PC-3 (cell line): Measurements from ENCODE around the gene CAPN5. TPM values are rescaled to one million over a fixed set of nuclear protein-coding genes. Genes with fewer than 3 reads are reported as not detected.
A peak's percentile ranks its signal among the peaks of the same experiment; 100 is the strongest.

ENCODE experiments used
- ATAC-seq: fragments of 200-7000 bp; cut with Tn5 transposase; 2 replicates; pipeline ENCODE4 v1.9.1; 2020; ENCODE audit warnings: mild to moderate bottlenecking, moderate library complexity
- BruUV-seq: library from RNA; stranded (reverse); fragments of 400-500 nt; replicated peaks from 2 replicates; lab custom pipeline; 2021; lab: Mats Ljungman, UMichigan
- CTCF ChIA-PET: fragments of 300-600 bp; sonication (Branson Sonifier 250); formaldehyde crosslinking; loops from one replicate; lab custom pipeline; 2022; ENCODE audit warnings: antibody characterized with exemption; lab: Charles Lee
- POLR2A ChIA-PET: fragments of 300-600 bp; sonication (Branson Sonifier 250); formaldehyde crosslinking; loops from one replicate; lab custom pipeline; 2022; ENCODE audit warnings: antibody characterized with exemption; ENCODE audit not compliant: unreplicated experiment; lab: Charles Lee
- DNase-seq: peaks from one replicate; pipeline ENCODE4 v3.0.0-alpha.2; 2015
- H2AFZ ChIP-seq: fragments of 300-600 bp; sonication (generic); 2 replicates; pipeline ENCODE4 v1.6.0; 2016; ENCODE audit warnings: antibody characterized with exemption, low read length
- H3F3A ChIP-seq: fragments of 300-600 bp; sonication (generic); one replicate; pipeline ENCODE4 v1.6.0; 2017; ENCODE audit warnings: antibody characterized with exemption, low read length, control low read depth, mild to moderate bottlenecking; ENCODE audit not compliant: unreplicated experiment
- H3K27ac ChIP-seq: fragments of 300-600 bp; sonication (generic); 2 replicates; pipeline ENCODE4 v1.5.1; 2016; ENCODE audit warnings: mild to moderate bottlenecking, low read length
- H3K27me3 ChIP-seq: fragments of 300-600 bp; sonication (generic); 2 replicates; pipeline ENCODE4 v1.6.1; 2016; ENCODE audit warnings: low read length, mixed read lengths
- H3K36me3 ChIP-seq: fragments of 300-600 bp; sonication (generic); 2 replicates; pipeline ENCODE4 v1.6.1; 2016; ENCODE audit warnings: low read depth, mixed run types, low read length, mixed read lengths
- H3K4me1 ChIP-seq: fragments of 300-600 bp; sonication (generic); 2 replicates; pipeline ENCODE4 v1.5.1; 2016; ENCODE audit warnings: low read length; ENCODE audit not compliant: insufficient read depth
- H3K4me2 ChIP-seq: fragments of 300-600 bp; sonication (generic); 2 replicates; pipeline ENCODE4 v1.6.0; 2016; ENCODE audit warnings: low read length
- H3K4me3 ChIP-seq: fragments of 300-600 bp; sonication (generic); 2 replicates; pipeline ENCODE4 v1.5.1; 2016; ENCODE audit warnings: mild to moderate bottlenecking, low read length, mixed read lengths
- H3K79me2 ChIP-seq: fragments of 300-600 bp; sonication (generic); 2 replicates; pipeline ENCODE4 v1.6.1; 2017; ENCODE audit warnings: low read length, mixed read lengths
- H3K9ac ChIP-seq: fragments of 300-600 bp; sonication (generic); 2 replicates; pipeline ENCODE4 v1.6.0; 2016; ENCODE audit warnings: mild to moderate bottlenecking, low read length
- H3K9me2 ChIP-seq: fragments of 300-600 bp; sonication (generic); replicated peaks from 2 replicates; pipeline ENCODE4 v1.6.1; 2016; ENCODE audit warnings: mixed run types, low read length, mixed read lengths
- H3K9me3 ChIP-seq: fragments of 300-600 bp; sonication (generic); 2 replicates; pipeline ENCODE4 v1.6.1; 2016; ENCODE audit warnings: low read length, mixed read lengths
- H4K20me1 ChIP-seq: fragments of 300-600 bp; sonication (generic); 2 replicates; pipeline ENCODE4 v1.6.1; 2016; ENCODE audit warnings: low read length, mixed read lengths
- CTCF ChIP-seq: fragments of 300-600 bp; sonication (generic); conservative IDR thresholded peaks from 2 replicates; pipeline ENCODE4 v1.5.1; 2017; ENCODE audit warnings: antibody characterized with exemption, low read depth, mild to moderate bottlenecking, low read length
- EZH2 ChIP-seq: fragments of 300-600 bp; sonication (generic); IDR thresholded peaks from one replicate; pipeline ENCODE4 v1.6.1; 2017; ENCODE audit warnings: antibody characterized with exemption, mild to moderate bottlenecking, low read length; ENCODE audit not compliant: unreplicated experiment
- EZH2phosphoT487 ChIP-seq: fragments of 300-600 bp; sonication (generic); IDR thresholded peaks from 2 replicates; pipeline ENCODE4 v1.6.1; 2018; ENCODE audit warnings: mild to moderate bottlenecking, antibody characterized with exemption, low read length, borderline replicate concordance
- intact Hi-C: fragments of 100-400 bp; cut with micrococcal nuclease; formaldehyde crosslinking; loops from 2 replicates; pipeline ENCODE4 v1.9.0; 2023
- total RNA-seq: library from RNA; depleted of rRNA; stranded (reverse); fragments of >200 nt; gene quantifications from 2 replicates; pipeline ENCODE4 v1.2.3, GENCODE V29; 2014

The CAPN5 gene
- total RNA-seq, 1 experiment from 2014 or later = 6.3 TPM

GRCh38 chr11:77035580-77035979 lies 31.2 kb upstream of the CAPN5 start:
- Histone ChIP-seq H3K27me3 (no peaks in the 10 kb centered on the region), H3K79me2 (no peaks in the 10 kb centered on the region), H4K20me1 (no peaks in the 10 kb centered on the region), H3K9me2 (no peaks in the 10 kb centered on the region), H3K4me1 (peaks cover 31% of the 10 kb centered on the region), H3K27ac (peak overlapping the region; percentile 25), H3K9me3 (no peaks in the 10 kb centered on the region), H3K4me3 (no peak overlapping the region), H3K36me3 (no peaks in the 10 kb centered on the region), H3K4me2 (peak overlapping the region; percentile 9; the same call in 1 of the 2 replicates), H2AFZ (no peak overlapping the region), H3F3A (no peaks in the 10 kb centered on the region), H3K9ac (no peak overlapping the region)
- DNase-seq (peak; percentile 83), ATAC-seq (peak; percentile 53)
- CTCF ChIA-PET = no interaction called here
- TF ChIP-seq CTCF (no peak), EZH2 (no peak), EZH2phosphoT487 (no peak)
- BruUV-seq = no TSS peak
- POLR2A ChIA-PET = no interaction called here
- intact Hi-C loops = loop anchor here (5.0 kb wide), 1 partner anchor 98 kb away; no protein-coding TSS in a partner anchor

- intact Hi-C loops = loop anchor here (5.0 kb wide), 1 partner anchor 99 kb away; no protein-coding TSS in a partner anchor
- ChIA-PET CTCF (no interaction called here), POLR2A (no interaction called here)
- Histone ChIP-seq H3K4me1 (peaks cover 31% of the 10 kb centered on the region), H2AFZ (no peak overlapping the region), H3K9me2 (no peaks in the 10 kb centered on the region), H3K4me2 (no peak overlapping the region), H3K4me3 (no peak overlapping the region), H3K27me3 (no peaks in the 10 kb centered on the region), H3K36me3 (no peaks in the 10 kb centered on the region), H3K79me2 (no peaks in the 10 kb centered on the region), H3K9ac (no peak overlapping the region), H3K27ac (no peak overlapping the region), H3K9me3 (no peaks in the 10 kb centered on the region), H4K20me1 (no peaks in the 10 kb centered on the region), H3F3A (no peaks in the 10 kb centered on the region)
- no peak for ATAC-seq
- no peak for TF ChIP-seq EZH2
- TF ChIP-seq CTCF = no peak
- TF ChIP-seq EZH2phosphoT487 = no peak
- DNase-seq = no peak
- BruUV-seq = no TSS peak
These were observed 30.4 kb upstream of the CAPN5 start for GRCh38 chr11:77036398-77036797.

- H3K4me1 ChIP-seq = peaks cover 31% of the 10 kb centered on the region
- no peaks in the 10 kb centered on the region for H3F3A ChIP-seq
- BruUV-seq = no TSS peak
- intact Hi-C loops = loop anchor here (5.0 kb wide), 1 partner anchor 100 kb away; no protein-coding TSS in a partner anchor
- ChIA-PET CTCF (no interaction called here), POLR2A (no interaction called here)
- H3K9me3 ChIP-seq = no peaks in the 10 kb centered on the region
- no peaks in the 10 kb centered on the region for H3K27me3 ChIP-seq
- H3K4me3 ChIP-seq = no peak overlapping the region
- no peak for TF ChIP-seq EZH2phosphoT487
- TF ChIP-seq CTCF = no peak
- TF ChIP-seq EZH2 = no peak
- no peak overlapping the region for H3K4me2 ChIP-seq
- DNase-seq (no peak), ATAC-seq (no peak)
- no peaks in the 10 kb centered on the region for H4K20me1 ChIP-seq
- H3K9me2 ChIP-seq = no peaks in the 10 kb centered on the region
- no peaks in the 10 kb centered on the region for H3K36me3 ChIP-seq
- no peak overlapping the region for H2AFZ ChIP-seq
- H3K79me2 ChIP-seq = no peaks in the 10 kb centered on the region
- no peak overlapping the region for H3K27ac ChIP-seq
- H3K9ac ChIP-seq = no peak overlapping the region
These were observed 29.7 kb upstream of the CAPN5 start for GRCh38 chr11:77037057-77037456.
